Fibroblast of the aortic adventitia (primary cell): ENCODE data around the gene SUSD1. TPM values are rescaled to one million over a fixed set of nuclear protein-coding genes. Genes with fewer than 3 reads are reported as not detected.

Source experiments
- DNase-seq: peaks from one replicate; pipeline ENCODE4 v3.0.0-alpha.2; 2010; ENCODE audit warnings: low read depth
- H3K4me3 ChIP-seq: 2 replicates; pipeline ENCODE4 v1.5.1; 2011; ENCODE audit warnings: low read depth, mild to moderate bottlenecking, control low read depth, low read length, moderate library complexity
- small RNA-seq: library from RNA; depleted of rRNA; stranded (forward); fragments of <200 nt; gene quantifications from one replicate; pipeline ENCODE3, GENCODE V24; 2012
- total RNA-seq: library from RNA; depleted of rRNA; stranded (reverse); fragments of >200 nt; gene quantifications from 2 replicates; pipeline ENCODE4 v1.2.3, GENCODE V29; 2012; ENCODE audit warnings: low replicate concordance
- TF ChIP-seq, protein P1 (sequence below): IDR thresholded peaks from 2 replicates; pipeline ENCODE4 v1.5.1; 2011; ENCODE audit warnings: mild to moderate bottlenecking, low read length, control low read depth, inconsistent platforms; ENCODE audit not compliant: insufficient read depth

Gene SUSD1
- total RNA-seq, 1 donor = 16.4 TPM

DNA sequence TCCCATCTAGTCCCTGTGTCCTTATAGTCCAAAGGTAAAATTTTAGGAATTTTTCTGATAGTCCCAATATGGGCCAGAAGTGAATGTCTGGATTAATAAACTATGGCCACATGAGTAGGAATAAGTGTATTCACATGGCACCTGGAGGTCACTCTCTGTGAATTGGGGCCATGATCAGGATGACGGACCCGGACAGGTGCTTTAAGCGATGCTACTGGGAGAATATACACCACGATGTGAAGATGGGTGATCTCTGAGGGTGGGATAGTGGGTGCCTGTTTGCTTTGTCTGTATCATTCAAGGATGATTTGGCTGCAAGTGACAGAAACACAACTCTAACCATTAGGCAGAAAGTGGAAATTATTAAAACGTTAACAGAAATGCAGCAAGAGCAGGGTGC lies 177.3 kb downstream of the SUSD1 start:
- TF ChIP-seq, protein P1, sequence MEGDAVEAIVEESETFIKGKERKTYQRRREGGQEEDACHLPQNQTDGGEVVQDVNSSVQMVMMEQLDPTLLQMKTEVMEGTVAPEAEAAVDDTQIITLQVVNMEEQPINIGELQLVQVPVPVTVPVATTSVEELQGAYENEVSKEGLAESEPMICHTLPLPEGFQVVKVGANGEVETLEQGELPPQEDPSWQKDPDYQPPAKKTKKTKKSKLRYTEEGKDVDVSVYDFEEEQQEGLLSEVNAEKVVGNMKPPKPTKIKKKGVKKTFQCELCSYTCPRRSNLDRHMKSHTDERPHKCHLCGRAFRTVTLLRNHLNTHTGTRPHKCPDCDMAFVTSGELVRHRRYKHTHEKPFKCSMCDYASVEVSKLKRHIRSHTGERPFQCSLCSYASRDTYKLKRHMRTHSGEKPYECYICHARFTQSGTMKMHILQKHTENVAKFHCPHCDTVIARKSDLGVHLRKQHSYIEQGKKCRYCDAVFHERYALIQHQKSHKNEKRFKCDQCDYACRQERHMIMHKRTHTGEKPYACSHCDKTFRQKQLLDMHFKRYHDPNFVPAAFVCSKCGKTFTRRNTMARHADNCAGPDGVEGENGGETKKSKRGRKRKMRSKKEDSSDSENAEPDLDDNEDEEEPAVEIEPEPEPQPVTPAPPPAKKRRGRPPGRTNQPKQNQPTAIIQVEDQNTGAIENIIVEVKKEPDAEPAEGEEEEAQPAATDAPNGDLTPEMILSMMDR = no peak
- H3K4me3 ChIP-seq = no peak overlapping the region

DNA sequence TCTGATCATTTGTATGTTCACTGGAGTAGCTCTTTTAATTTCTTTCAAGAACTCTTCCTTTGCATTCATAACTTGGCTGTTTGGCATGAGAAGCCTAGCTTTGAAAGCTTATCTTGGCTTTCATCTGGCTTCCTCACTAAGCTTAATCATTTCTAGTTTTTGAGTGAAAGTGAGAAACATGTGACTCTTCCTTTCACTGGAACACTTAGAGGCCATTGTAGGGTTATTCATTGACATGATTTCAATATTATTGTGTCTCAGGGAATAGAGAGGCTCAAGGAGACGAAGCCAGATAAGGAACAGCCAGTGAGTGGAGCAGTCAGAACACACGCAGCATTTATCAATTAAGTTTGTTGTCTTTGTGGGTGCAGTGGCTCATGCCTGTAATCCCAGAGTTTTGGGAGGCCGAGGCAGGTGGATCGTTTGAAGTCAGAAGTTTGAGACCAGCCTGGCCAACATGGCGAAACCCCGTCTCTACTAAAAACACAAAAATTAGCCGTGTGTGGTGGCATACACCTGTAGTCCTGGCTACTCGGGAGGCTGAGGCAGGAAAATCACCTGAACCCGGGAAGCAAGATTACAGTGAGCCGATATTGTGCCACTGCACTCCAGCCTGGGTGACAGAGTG lies 180.2 kb downstream of the SUSD1 start:
- TF ChIP-seq, protein P1 = no peak
- no peak overlapping the region for H3K4me3 ChIP-seq
- peak; percentile 33 for DNase-seq

More for the DNA sequence above, 177.3 kb downstream of the SUSD1 start:
- no peak for DNase-seq

DNA sequence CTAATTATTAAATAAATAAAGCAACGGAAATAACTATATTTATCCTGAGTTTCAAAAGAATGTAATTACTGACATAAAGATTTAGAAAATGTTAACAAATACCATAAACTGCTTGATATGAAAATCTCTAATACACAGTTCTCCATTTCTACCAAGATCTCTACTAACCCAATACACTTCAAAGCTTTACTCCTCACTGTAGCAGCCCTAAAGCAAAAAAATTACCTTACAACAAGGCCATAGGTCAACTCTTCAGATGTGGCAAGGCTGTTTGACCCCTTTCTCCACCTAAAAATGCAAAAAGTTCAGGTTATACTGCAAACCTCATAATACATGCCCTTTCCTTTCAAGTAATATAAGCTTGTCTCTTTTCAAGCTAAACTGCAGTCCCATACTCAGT lies 181.8 kb downstream of the SUSD1 start:
- no peak overlapping the region for H3K4me3 ChIP-seq
- TF ChIP-seq, protein P1 = no peak
- no peak for DNase-seq

DNA sequence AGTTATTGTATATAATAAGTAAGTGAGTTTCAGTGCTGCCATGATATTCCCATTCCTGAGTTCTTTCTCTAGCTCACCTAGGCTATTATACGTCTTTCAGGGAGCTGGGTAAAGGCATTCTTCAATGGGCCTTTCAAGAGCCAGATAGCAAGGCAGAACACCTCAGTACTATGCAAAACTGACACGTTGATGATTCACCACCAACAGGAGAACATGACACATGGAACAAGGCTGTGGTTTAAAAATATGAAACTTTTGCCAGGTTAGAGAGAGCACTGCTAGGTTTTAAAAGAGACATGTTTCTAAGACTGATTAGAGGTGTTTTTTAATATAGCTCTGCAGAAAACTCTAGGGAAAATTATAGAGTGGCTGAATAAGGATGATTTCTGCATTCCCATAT lies 182.6 kb downstream of the SUSD1 start:
- TF ChIP-seq, protein P1 = no peak
- DNase-seq = peak; percentile 60
- H3K4me3 ChIP-seq = no peak overlapping the region

DNA sequence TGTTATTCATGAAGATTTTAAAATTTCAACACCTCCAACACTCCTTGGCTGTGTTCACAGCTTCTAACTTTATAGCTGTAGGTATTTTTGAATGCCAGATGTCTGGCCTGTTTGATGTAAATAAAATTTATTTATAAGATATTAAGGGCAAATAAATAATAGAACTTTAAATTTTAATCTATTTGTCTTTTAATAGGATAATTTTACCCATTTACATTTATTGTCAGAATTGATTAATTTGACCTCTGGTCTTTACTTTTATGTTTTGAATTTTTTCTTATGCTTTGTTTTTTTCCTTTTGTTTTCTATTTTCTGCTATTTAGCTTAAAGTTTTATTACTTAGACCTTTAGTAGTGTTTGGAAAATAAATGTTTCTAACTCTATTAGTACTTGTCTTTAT lies 183.9 kb downstream of the SUSD1 start:
- H3K4me3 ChIP-seq = no peak overlapping the region
- DNase-seq = no peak
- TF ChIP-seq, protein P1 = no peak

Small RNA genes lying within 50 kb of the gene (small RNA-seq; reads per million reads assigned to genes)
- not detected for gene RF00019
- not detected for gene RNU6-710P
- gene RNU6-855P = not detected

Other genes starting within 250 kb of the SUSD1 start
- 11.4 and 32.4 TPM in 2 replicates for gene PTBP3, start 158.3 kb upstream of the SUSD1 start, total RNA-seq
- gene HSDL2, start 204.8 kb upstream of the SUSD1 start, total RNA-seq = 49.7 and 54.9 TPM in 2 replicates